IPS-NIHi7 (cell line): Measurements from ENCODE around the gene ALPI.
"Not testable (repeated sequence)": the region's sequence is repeated elsewhere in the genome, so short reads cannot be mapped to it uniquely, and the experiment has no call there.

ENCODE experiments used
- DNase-seq: peaks from one replicate; pipeline ENCODE4 v3.0.0; 2012; ENCODE audit warnings: mixed read lengths; ENCODE audit errors: extremely low spot score

The ALPI gene

GRCh38 chr2:232441922-232442321 is 14.0 kb upstream of the ALPI start:
- DNase-seq, result not testable (repeated sequence)

GRCh38 chr2:232442431-232442830 is 13.5 kb upstream of the ALPI start:
- DNase-seq, result not testable (repeated sequence)

- not testable (repeated sequence) for DNase-seq
Measured at GRCh38 chr2:232443047-232443446, 12.9 kb upstream of the ALPI start.

GRCh38 chr2:232443669-232444408 is 12.1 kb upstream of the ALPI start:
- not testable (repeated sequence) for DNase-seq

- DNase-seq, result peak; percentile 73
Measured at GRCh38 chr2:232444409-232445148, 11.4 kb upstream of the ALPI start.

- DNase-seq, result not testable (repeated sequence)
Measured at GRCh38 chr2:232445149-232445885, 10.6 kb upstream of the ALPI start.

GRCh38 chr2:232446266-232446777 is 9.6 kb upstream of the ALPI start:
- not testable (repeated sequence) for DNase-seq

- no peak for DNase-seq
Measured at GRCh38 chr2:232447091-232447620, 8.8 kb upstream of the ALPI start.

GRCh38 chr2:232447638-232448303 is 8.2 kb upstream of the ALPI start:
- DNase-seq, result no peak

- no peak for DNase-seq
Measured at GRCh38 chr2:232448304-232448690, 7.7 kb upstream of the ALPI start.

- DNase-seq, result no peak
Measured at GRCh38 chr2:232449964-232450363, 6.0 kb upstream of the ALPI start.

GRCh38 chr2:232451645-232452044 is 4.3 kb upstream of the ALPI start:
- DNase-seq, result not testable (repeated sequence)

- DNase-seq, result peak; percentile 5
Measured at GRCh38 chr2:232454630-232455029, 1.3 kb upstream of the ALPI start.

GRCh38 chr2:232456296-232457120 is 555 bp downstream of the ALPI start:
- no peak for DNase-seq

- no peak for DNase-seq
Measured at GRCh38 chr2:232457121-232458011, 1.4 kb downstream of the ALPI start.

- no peak for DNase-seq
Measured at GRCh38 chr2:232458051-232458660, 2.2 kb downstream of the ALPI start.

GRCh38 chr2:232458661-232459418 is 2.9 kb downstream of the ALPI start:
- no peak for DNase-seq

- DNase-seq, result no peak
Measured at GRCh38 chr2:232459419-232460035, 3.6 kb downstream of the ALPI start.
